ENCODE results near the gene TAF1D.

TAF1D gene

GRCh38 chr11:93784145-93784934 lies 43.0 kb upstream of the TAF1D start, which contains the start of gene MED17:
MED17 (plus strand) TSS chr11:93784282; CDS start chr11:93784514, 232 bp downstream.
- peaks cover 37% of the 10 kb centered on the region for H3K79me2 ChIP-seq (ENCODE audit: insufficient read depth, low read length)
- peak within 1 kb of the TSS; percentile 98 for H3K9ac ChIP-seq (ENCODE audit: low read length)
- no peaks in the 10 kb centered on the region for H3K9me3 ChIP-seq (ENCODE audit: low read length)

GRCh38 chr11:93783765-93784144 lies 42.5 kb upstream of the TAF1D start:
- Histone ChIP-seq H3K27me3 (ENCODE audit: insufficient read depth, low read length) (no peaks in the 10 kb centered on the region), H3K4me2 (ENCODE audit: low read length) (peak overlapping the region; percentile 78), H3K9ac (ENCODE audit: low read length) (peak overlapping the region; percentile 98), H3K4me1 (ENCODE audit: insufficient read depth, low read length, severe bottlenecking) (peaks cover 34% of the 10 kb centered on the region), H3K9me2 (ENCODE audit: low read depth, low read length) (no peaks in the 10 kb centered on the region), H3K4me3 (ENCODE audit: low read depth, low read length, poor library complexity, severe bottlenecking) (peak overlapping the region; percentile 99), H2AFZ (ENCODE audit: low read length) (no peak overlapping the region), H3F3A (ENCODE audit: insufficient read depth, low read length) (no peaks in the 10 kb centered on the region), H3K9me3 (ENCODE audit: low read length) (no peaks in the 10 kb centered on the region), H4K20me1 (ENCODE audit: insufficient read depth, low read length) (0 out of 2 replicates have a peak, but pooled peaks cover 2% of the 10 kb centered on the region), H3K79me2 (ENCODE audit: insufficient read depth, low read length) (peaks cover 37% of the 10 kb centered on the region), H3K27ac (ENCODE audit: low read depth, low read length, poor library complexity, severe bottlenecking) (no peak overlapping the region), H3K36me3 (ENCODE audit: insufficient read depth, low read length) (peaks cover 17% of the 10 kb centered on the region)
- TF ChIP-seq EZH2 (IDR thresholded peaks at IDR 0.05; ENCODE audit: borderline replicate concordance, low read length) = no peak
- no peak for TF ChIP-seq CTCF (IDR thresholded peaks at IDR 0.05; ENCODE audit: low read length)

More at GRCh38 chr11:93784145-93784934, 43.0 kb upstream of the TAF1D start, which contains the start of gene MED17:
- H3K36me3 ChIP-seq (ENCODE audit: insufficient read depth, low read length) = peaks cover 23% of the 10 kb centered on the region
- peak within 1 kb of the TSS; percentile 99 for H3K4me3 ChIP-seq (ENCODE audit: low read depth, low read length, poor library complexity, severe bottlenecking)
- no peaks in the 10 kb centered on the region for H3K9me2 ChIP-seq (ENCODE audit: low read depth, low read length)
- no peaks in the 10 kb centered on the region for H3K27me3 ChIP-seq (ENCODE audit: insufficient read depth, low read length)
- peaks cover 34% of the 10 kb centered on the region for H3K4me1 ChIP-seq (ENCODE audit: insufficient read depth, low read length, severe bottlenecking)
- H3K27ac ChIP-seq (ENCODE audit: low read depth, low read length, poor library complexity, severe bottlenecking) = peak within 1 kb of the TSS; percentile 79
- no peaks in the 10 kb centered on the region for H3F3A ChIP-seq (ENCODE audit: insufficient read depth, low read length)
- peak; percentile 45; the same call in 1 of the 2 replicates for TF ChIP-seq CTCF (IDR thresholded peaks at IDR 0.05; ENCODE audit: low read length)
- no peak for TF ChIP-seq EZH2 (IDR thresholded peaks at IDR 0.05; ENCODE audit: borderline replicate concordance, low read length)
- 0 out of 2 replicates have a peak, but pooled peaks cover 2% of the 10 kb centered on the region for H4K20me1 ChIP-seq (ENCODE audit: insufficient read depth, low read length)
- peak within 1 kb of the TSS; percentile 78 for H3K4me2 ChIP-seq (ENCODE audit: low read length)
- no peak within 1 kb of the TSS for H2AFZ ChIP-seq (ENCODE audit: low read length)

DNA sequence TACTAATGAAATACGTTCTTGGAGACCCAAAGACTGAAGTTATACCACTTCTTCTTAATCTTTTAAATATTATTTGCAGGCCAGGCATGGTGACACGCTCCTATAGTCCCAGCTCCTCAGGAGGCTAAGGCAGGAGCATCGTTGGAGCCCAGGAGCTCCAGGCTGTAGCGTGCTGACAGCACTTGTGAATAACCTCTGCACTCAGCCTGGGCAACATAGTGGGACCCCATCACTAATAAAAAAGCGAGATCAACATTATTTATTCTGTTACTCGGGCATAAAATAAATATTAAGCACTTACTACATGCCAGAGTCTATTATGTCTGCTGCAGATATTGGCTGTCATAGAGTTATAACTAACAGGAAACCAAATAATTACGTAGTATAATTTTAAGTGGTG lies 42.1 kb upstream of the TAF1D start:
- Histone ChIP-seq H3K79me2 (ENCODE audit: insufficient read depth, low read length) (peaks cover 37% of the 10 kb centered on the region), H3K9me2 (ENCODE audit: low read depth, low read length) (no peaks in the 10 kb centered on the region), H3F3A (ENCODE audit: insufficient read depth, low read length) (no peaks in the 10 kb centered on the region), H3K27me3 (ENCODE audit: insufficient read depth, low read length) (no peaks in the 10 kb centered on the region), H4K20me1 (ENCODE audit: insufficient read depth, low read length) (0 out of 2 replicates have a peak, but pooled peaks cover 2% of the 10 kb centered on the region), H3K27ac (ENCODE audit: low read depth, low read length, poor library complexity, severe bottlenecking) (no peak overlapping the region), H3K9ac (ENCODE audit: low read length) (peak overlapping the region; percentile 98), H2AFZ (ENCODE audit: low read length) (no peak overlapping the region), H3K4me3 (ENCODE audit: low read depth, low read length, poor library complexity, severe bottlenecking) (peak overlapping the region; percentile 99), H3K4me2 (ENCODE audit: low read length) (peak overlapping the region; percentile 78), H3K4me1 (ENCODE audit: insufficient read depth, low read length, severe bottlenecking) (peaks cover 34% of the 10 kb centered on the region), H3K9me3 (ENCODE audit: low read length) (no peaks in the 10 kb centered on the region), H3K36me3 (ENCODE audit: insufficient read depth, low read length) (peaks cover 14% of the 10 kb centered on the region; the same call in 1 of the 2 replicates)
- TF ChIP-seq CTCF (IDR thresholded peaks at IDR 0.05; ENCODE audit: low read length) (no peak), EZH2 (IDR thresholded peaks at IDR 0.05; ENCODE audit: borderline replicate concordance, low read length) (no peak)

All from OCI-LY1 (cell line).